AG04449 (cell line): ENCODE results near the gene GRAMD4.

Source experiments
- CTCF ChIA-PET: fragments of 350-600 bp; formaldehyde crosslinking; extraction: SDS; loops from one replicate; lab custom pipeline; 2021; ENCODE audit warnings: antibody characterized with exemption; lab: Yijun Ruan, JAX
- POLR2A ChIA-PET: fragments of 400-600, 350-600 bp; formaldehyde crosslinking; extraction: SDS; loops from one replicate; lab custom pipeline; 2020; ENCODE audit warnings: antibody characterized with exemption, inconsistent platforms; lab: Yijun Ruan, JAX
- DNase-seq: peaks from one replicate; pipeline ENCODE4 v3.0.0-alpha.2; 2010; ENCODE audit warnings: low read depth, low spot score
- H3K4me3 ChIP-seq: 2 replicates; pipeline ENCODE4 v1.5.1; 2011; ENCODE audit warnings: low read depth, mild to moderate bottlenecking, control low read depth, low read length
- CTCF ChIP-seq: IDR thresholded peaks from one replicate; pipeline ENCODE4 v1.5.1; 2011; ENCODE audit warnings: mild to moderate bottlenecking, moderate library complexity, low read length, control low read depth, inconsistent platforms; ENCODE audit not compliant: insufficient read depth; ENCODE audit errors: missing control alignments

The GRAMD4 gene

GRCh38 chr22:46695346-46696228, 75.4 kb downstream of the GRAMD4 start:
- no peak overlapping the region for H3K4me3 ChIP-seq
- ChIA-PET POLR2A (no interaction called here), CTCF (no interaction called here)
- TF ChIP-seq CTCF: no peak
- DNase-seq: no peak

- ChIA-PET CTCF (no interaction called here), POLR2A (no interaction called here)
- TF ChIP-seq CTCF: no peak
- H3K4me3 ChIP-seq: no peak overlapping the region
- no peak for DNase-seq
Observed at GRCh38 chr22:46696229-46696518, 76.0 kb downstream of the GRAMD4 start.

- ChIA-PET CTCF (no interaction called here), POLR2A (no interaction called here)
- H3K4me3 ChIP-seq: no peak overlapping the region
- DNase-seq: no peak
- TF ChIP-seq CTCF: no peak
Observed at GRCh38 chr22:46696614-46697013, 76.4 kb downstream of the GRAMD4 start.

GRCh38 chr22:46697811-46698515, 77.8 kb downstream of the GRAMD4 start:
- no peak for TF ChIP-seq CTCF
- CTCF ChIA-PET: interaction anchor here (0.8 to 1.4 kb wide), 4 partner anchors 10 to 342 kb away, joined by 3 to 4 read pairs (median 4); no protein-coding TSS in a partner anchor
- POLR2A ChIA-PET: no interaction called here
- no peak overlapping the region for H3K4me3 ChIP-seq
- DNase-seq: no peak

- no peak overlapping the region for H3K4me3 ChIP-seq
- POLR2A ChIA-PET: interaction anchor here (0.7 kb wide), 1 partner anchor 24 kb away, joined by 3 read pairs; no protein-coding TSS in a partner anchor
- CTCF ChIA-PET: interaction anchor here (1.1 to 1.4 kb wide), 2 partner anchors 11 to 136 kb away, joined by 4 read pairs; no protein-coding TSS in a partner anchor
- TF ChIP-seq CTCF: no peak
- no peak for DNase-seq
Observed at GRCh38 chr22:46699091-46699490, 78.9 kb downstream of the GRAMD4 start.

- POLR2A ChIA-PET: no interaction called here
- H3K4me3 ChIP-seq: no peak overlapping the region
- no peak for TF ChIP-seq CTCF
- DNase-seq: no peak
- CTCF ChIA-PET: no interaction called here
Observed at GRCh38 chr22:46701262-46701661, 81.1 kb downstream of the GRAMD4 start.
